Measurements from ENCODE around the gene METTL25.

DNA sequence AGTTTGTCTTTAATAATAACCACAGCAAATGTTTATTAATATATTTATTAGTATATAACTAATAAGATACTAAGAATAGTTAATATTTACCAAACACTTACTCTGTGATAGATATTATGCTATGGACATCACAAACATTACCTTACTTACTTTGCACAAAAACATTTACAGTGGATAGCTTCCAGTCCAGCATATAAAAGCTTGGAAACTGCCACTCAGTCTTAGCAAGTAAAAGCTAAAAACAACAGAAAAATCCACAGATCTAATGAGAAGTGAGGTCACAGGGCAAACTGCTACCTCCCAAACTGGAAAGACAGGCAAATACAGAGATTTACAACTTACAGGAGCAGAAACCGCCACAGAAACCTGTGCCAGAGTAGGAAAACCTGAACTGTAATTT is 99.8 kb downstream of the METTL25 start:
- TF ChIP-seq, protein P1, sequence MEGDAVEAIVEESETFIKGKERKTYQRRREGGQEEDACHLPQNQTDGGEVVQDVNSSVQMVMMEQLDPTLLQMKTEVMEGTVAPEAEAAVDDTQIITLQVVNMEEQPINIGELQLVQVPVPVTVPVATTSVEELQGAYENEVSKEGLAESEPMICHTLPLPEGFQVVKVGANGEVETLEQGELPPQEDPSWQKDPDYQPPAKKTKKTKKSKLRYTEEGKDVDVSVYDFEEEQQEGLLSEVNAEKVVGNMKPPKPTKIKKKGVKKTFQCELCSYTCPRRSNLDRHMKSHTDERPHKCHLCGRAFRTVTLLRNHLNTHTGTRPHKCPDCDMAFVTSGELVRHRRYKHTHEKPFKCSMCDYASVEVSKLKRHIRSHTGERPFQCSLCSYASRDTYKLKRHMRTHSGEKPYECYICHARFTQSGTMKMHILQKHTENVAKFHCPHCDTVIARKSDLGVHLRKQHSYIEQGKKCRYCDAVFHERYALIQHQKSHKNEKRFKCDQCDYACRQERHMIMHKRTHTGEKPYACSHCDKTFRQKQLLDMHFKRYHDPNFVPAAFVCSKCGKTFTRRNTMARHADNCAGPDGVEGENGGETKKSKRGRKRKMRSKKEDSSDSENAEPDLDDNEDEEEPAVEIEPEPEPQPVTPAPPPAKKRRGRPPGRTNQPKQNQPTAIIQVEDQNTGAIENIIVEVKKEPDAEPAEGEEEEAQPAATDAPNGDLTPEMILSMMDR (IDR thresholded peaks at IDR 0.05), result no peak
- TF ChIP-seq POLR2A (IDR thresholded peaks at IDR 0.05), result no peak
- no peak for TF ChIP-seq POLR2AphosphoS5 (IDR thresholded peaks at IDR 0.05)

All from upper lobe of left lung (tissue), 4 donors.